Ovary (tissue), 3 donors: ENCODE data around the gene ADGRD1.

ENCODE experiments used
- POLR2A ChIP-seq: fragments of 450-650 bp; IDR thresholded peaks from one replicate; pipeline ENCODE4 v1.6.1; 2017; ENCODE audit warnings: antibody characterized with exemption, mild to moderate bottlenecking, moderate library complexity
- TF ChIP-seq, protein P1 (sequence below), 3 donors: fragments of 450-650 bp in 2 of 3; fragments of 200-600 bp in 1 of 3; IDR thresholded peaks; one replicate each; pipeline versions ENCODE4 v1.5.1 to v1.8.0; 2016 to 2022; ENCODE audit warnings: antibody characterized with exemption in 3 of 3, mild to moderate bottlenecking in 1 of 3
- donor health status: DM: no; HTN: no; CAD: no.

DNA sequence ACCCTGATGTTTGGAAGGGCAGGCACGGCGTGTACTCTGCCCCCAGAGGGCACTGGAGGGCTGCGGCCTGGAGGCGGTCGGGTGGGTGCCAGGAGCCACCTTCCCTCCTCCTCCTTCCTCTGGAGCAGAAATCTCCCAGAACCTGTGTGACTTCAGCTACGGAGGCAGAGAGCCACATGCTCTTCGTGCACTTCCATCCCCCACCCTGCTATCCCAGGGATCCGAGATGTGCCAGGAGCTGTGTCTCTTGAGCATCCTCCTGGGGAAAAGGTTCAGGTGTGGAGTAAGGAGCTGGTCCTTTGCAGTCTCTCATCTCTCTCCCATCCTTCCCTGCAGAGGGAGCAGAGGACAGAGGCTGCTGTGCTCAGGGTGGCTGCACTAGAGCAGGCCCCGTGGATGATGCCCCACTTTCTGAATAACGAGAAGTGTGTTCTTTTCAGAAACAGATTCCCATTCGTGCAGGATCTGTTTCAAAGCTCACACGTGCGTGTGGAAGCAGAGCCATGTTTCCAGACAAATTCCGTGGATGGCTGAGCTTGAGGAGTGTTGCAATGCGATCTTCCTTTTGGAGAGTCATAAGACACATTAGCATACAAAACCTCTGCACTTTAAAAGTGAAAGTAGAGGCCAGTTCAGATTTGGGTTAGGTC, 162.9 kb downstream of the ADGRD1 start:
- TF ChIP-seq, protein P1, sequence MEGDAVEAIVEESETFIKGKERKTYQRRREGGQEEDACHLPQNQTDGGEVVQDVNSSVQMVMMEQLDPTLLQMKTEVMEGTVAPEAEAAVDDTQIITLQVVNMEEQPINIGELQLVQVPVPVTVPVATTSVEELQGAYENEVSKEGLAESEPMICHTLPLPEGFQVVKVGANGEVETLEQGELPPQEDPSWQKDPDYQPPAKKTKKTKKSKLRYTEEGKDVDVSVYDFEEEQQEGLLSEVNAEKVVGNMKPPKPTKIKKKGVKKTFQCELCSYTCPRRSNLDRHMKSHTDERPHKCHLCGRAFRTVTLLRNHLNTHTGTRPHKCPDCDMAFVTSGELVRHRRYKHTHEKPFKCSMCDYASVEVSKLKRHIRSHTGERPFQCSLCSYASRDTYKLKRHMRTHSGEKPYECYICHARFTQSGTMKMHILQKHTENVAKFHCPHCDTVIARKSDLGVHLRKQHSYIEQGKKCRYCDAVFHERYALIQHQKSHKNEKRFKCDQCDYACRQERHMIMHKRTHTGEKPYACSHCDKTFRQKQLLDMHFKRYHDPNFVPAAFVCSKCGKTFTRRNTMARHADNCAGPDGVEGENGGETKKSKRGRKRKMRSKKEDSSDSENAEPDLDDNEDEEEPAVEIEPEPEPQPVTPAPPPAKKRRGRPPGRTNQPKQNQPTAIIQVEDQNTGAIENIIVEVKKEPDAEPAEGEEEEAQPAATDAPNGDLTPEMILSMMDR (IDR thresholded peaks at IDR 0.05): no peak
- no peak for TF ChIP-seq POLR2A
